GM10266 (cell line): Measurements from ENCODE around the gene FHOD3.

Source experiments
- DNase-seq: peaks from one replicate; pipeline ENCODE4 v3.0.0; 2012; ENCODE audit errors: extremely low spot score
- TF ChIP-seq, protein P1 (sequence below): IDR thresholded peaks from 2 replicates; pipeline ENCODE4 v1.5.1; 2012; ENCODE audit warnings: mild to moderate bottlenecking, low read depth; ENCODE audit not compliant: control insufficient read depth, insufficient read depth; ENCODE audit errors: missing control alignments

FHOD3 gene

DNA sequence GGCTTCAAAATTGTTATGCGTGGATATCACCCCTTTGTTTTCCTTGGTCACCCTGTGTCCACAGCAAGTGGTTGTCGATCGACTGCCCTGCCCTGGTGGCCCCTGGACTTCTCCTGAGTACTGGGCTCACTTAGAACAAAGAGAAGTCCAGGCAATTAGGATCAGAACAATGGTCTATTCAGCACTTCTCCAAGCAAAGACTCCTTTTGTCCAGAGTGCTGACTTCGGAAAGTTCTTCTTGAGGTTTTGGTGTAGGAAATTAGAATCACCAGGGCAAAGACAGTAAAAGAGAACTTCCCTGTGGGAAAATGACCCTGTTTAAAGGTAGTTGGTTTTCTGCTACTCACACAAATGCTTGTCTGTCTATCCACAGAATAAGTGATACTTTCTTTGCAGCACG, 173.9 kb downstream of the FHOD3 start:
- DNase-seq, result no peak
- TF ChIP-seq, protein P1, sequence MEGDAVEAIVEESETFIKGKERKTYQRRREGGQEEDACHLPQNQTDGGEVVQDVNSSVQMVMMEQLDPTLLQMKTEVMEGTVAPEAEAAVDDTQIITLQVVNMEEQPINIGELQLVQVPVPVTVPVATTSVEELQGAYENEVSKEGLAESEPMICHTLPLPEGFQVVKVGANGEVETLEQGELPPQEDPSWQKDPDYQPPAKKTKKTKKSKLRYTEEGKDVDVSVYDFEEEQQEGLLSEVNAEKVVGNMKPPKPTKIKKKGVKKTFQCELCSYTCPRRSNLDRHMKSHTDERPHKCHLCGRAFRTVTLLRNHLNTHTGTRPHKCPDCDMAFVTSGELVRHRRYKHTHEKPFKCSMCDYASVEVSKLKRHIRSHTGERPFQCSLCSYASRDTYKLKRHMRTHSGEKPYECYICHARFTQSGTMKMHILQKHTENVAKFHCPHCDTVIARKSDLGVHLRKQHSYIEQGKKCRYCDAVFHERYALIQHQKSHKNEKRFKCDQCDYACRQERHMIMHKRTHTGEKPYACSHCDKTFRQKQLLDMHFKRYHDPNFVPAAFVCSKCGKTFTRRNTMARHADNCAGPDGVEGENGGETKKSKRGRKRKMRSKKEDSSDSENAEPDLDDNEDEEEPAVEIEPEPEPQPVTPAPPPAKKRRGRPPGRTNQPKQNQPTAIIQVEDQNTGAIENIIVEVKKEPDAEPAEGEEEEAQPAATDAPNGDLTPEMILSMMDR, result no peak

DNA sequence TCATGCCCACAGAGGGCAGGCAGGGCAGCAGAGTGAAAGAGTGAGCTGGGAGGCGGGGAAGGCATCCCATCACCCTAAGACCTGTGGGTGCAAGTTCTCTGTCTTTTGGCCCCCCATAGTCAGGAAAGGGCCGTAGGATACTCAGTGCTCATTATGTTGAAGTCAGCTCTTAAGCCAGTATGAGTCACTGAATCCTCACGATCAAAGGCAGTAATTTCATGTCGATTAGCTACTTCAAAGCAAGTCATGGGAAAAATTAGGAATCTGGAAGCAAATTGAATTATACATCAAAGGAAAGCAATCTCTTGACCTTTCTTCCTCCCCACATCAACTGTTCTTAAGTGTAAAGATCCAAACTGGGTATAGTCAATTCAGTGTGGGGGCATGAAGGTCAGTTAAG, 178.9 kb downstream of the FHOD3 start:
- DNase-seq, result no peak
- TF ChIP-seq, protein P1, result no peak

DNA sequence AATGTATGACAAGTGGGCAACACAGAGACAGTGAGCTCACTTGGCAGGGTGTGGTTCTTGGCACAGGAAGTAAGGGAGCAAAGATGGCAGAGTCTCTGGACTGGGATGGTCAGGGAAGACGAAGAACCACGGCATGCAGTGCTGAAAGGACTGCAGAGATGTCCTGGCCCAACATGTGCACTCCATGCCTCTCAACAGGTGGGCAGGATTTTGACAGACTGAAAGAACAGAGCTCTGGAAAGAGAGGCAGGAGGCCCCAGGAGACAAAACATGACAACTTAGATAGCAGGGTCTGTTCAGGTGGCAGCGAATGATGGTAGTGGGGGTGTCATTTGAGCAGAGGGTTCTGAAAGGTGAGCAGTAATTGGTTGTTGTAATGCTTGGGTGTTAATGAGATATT, 180.3 kb downstream of the FHOD3 start:
- TF ChIP-seq, protein P1, result no peak
- DNase-seq, result no peak

DNA sequence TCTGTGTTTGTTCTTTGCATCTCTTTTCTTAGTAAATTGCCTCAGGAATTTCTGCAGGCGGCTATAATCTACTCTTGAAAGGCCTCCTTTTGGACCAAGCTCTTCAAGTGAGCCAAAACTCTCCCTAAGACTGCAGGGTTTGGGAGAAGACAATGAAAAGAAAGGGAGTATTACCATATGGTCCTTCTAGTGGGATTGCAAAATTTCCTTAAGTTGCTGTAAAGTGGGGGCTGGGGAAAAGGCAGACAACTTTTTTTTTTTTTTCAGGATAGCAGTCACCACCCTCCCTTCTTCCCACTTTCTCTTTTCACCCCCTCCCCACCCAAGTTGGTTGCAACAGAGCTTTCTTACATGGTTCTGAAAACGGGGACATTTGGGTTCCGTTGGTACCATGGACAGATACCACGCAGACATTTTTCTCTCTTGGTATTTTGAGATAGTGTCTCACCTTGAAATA, 183.7 kb downstream of the FHOD3 start:
- TF ChIP-seq, protein P1, result no peak
- DNase-seq, result no peak

DNA sequence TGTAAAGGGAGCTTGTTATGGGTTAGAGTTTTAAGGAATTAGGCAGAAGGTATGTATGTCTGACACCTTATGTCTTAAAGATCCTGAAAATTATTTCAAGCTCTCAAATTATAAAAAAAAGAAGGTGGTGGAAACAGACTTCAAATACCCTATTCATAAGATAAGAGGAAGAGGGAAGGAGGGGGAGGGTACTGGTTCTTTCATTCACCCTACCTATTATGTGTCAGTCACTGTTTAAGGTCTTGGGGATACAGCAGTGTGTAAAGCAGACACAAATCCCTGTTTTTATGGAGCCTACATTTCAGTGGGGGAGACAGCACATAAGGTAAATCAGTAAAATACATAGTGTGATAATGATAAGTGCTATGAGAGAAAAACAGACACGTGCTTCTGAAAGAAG, 184.4 kb downstream of the FHOD3 start:
- TF ChIP-seq, protein P1, result no peak
- DNase-seq, result no peak

DNA sequence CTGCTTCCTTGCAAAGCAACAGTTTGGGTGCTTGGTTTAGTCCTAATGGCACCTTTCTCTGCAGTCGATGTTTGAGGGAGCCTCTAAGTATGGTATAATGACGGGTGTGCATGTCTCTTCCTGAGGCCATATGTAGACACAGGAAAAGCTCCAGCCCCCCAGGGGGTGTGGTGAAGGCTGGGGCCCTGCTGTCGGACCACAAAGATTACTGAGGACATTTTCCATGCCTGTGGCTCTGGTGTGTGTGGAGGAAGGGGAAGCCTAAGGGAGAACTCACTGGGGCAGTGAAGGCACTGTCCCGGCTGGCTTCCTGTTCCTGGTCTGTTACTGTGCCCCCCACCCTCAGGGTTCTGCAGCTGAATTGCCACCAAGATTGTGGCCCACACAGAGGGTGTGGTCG, 187.1 kb downstream of the FHOD3 start:
- TF ChIP-seq, protein P1, result no peak
- DNase-seq, result no peak

DNA sequence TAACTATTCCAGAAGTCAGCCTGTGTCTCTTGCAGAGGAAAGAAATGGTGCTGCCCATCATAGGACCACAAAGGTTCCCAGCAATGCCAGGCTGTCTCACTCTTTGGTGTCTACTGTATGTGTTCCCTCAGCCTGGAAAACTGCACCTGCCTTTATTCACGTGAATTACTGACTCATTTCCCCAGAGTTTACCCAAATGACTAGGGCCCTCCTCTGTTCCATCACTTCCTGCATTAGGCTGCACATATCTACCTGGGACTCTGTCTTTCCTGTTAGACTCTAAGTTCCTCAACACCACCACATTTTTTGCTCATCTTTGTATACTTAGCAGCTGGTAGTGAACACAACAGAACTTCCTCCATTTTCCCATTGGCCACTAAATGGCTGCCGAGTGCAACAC, 188.3 kb downstream of the FHOD3 start:
- no peak for DNase-seq
- TF ChIP-seq, protein P1, result no peak
